Stomach (tissue), 19 donors: ENCODE data around the gene PBXIP1. TPM values are rescaled to one million over a fixed set of nuclear protein-coding genes. Genes with fewer than 3 reads are reported as not detected.

Source experiments
- DNase-seq, 2 donors: peaks; one replicate each; pipeline versions ENCODE4 v3.0.0 to v3.0.0-alpha.2; 2013 to 2019
- H3K27ac ChIP-seq, 5 donors: fragments of 200-600 bp in 4 of 5; sonication (generic) in 4 of 5; one replicate each; pipeline ENCODE4 v1.5.1; 2013 to 2019; ENCODE audit warnings: mild to moderate bottlenecking in 1 of 5, moderate library complexity in 1 of 5
- H3K27me3 ChIP-seq, 3 donors: fragments of 200-600 bp; sonication (generic); one replicate each; pipeline ENCODE4 v1.5.1; 2017 to 2019; ENCODE audit warnings: mixed run types in 1 of 3
- H3K36me3 ChIP-seq, 4 donors: fragments of 200-600 bp; sonication (generic); 1 replicate in 3 of 4; 2 replicates in 1 of 4; pipeline ENCODE4 v1.5.1; 2016 to 2019
- H3K4me1 ChIP-seq, 4 donors: fragments of 200-600 bp; sonication (generic); one replicate each; pipeline ENCODE4 v1.5.1; 2016 to 2019
- H3K4me3 ChIP-seq, 4 donors: fragments of 200-600 bp; sonication (generic) in 3 of 4; one replicate each; pipeline ENCODE4 v1.5.1; 2016 to 2019; ENCODE audit warnings: mild to moderate bottlenecking in 1 of 4
- H3K9me3 ChIP-seq, 4 donors: fragments of 200-600 bp; sonication (generic); one replicate each; pipeline ENCODE4 v1.5.1; 2016 to 2019
- EP300 ChIP-seq: sonication (generic); formaldehyde crosslinking; IDR thresholded peaks from one replicate; pipeline ENCODE4 v1.6.1; 2017; ENCODE audit warnings: antibody characterized with exemption
- POLR2A ChIP-seq, 4 donors: fragments of 450-650 bp; IDR thresholded peaks; one replicate each; pipeline ENCODE4 v1.6.1; 2016; ENCODE audit warnings: antibody characterized with exemption in 4 of 4, control low read depth in 2 of 4, mild to moderate bottlenecking in 1 of 4, moderate library complexity in 1 of 4
- POLR2AphosphoS5 ChIP-seq, 3 donors: sonication (generic); formaldehyde crosslinking; IDR thresholded peaks; one replicate each; pipeline ENCODE4 v1.6.1; 2016; ENCODE audit warnings: antibody characterized with exemption in 3 of 3
- WGBS, 5 donors: extraction: QIAGEN DNeasy Blood & Tissue Kit in 3 of 5; methylation state at CpG; one replicate each; pipeline versions ENCODE4 v1.1.5 to v1.1.7; 2013 to 2018; 5-methylcytosine and 5-hydroxymethylcytosine counted together
- intact Hi-C: fragments of 100-400 bp; cut with DNase I; formaldehyde crosslinking; loops from one replicate; pipeline ENCODE4 v1.15.1; 2023; ENCODE audit warnings: low total_unique reads
- long read RNA-seq, 10 donors: transcript quantifications; one replicate each; lab custom pipeline, GENCODE V29; 2026
- polyA plus RNA-seq, 3 donors: library from polyadenylated mRNA; stranded (reverse); fragments of 200-250 nt; gene quantifications; one replicate each; pipeline ENCODE4 v1.2.3, GENCODE V29; 2013
- total RNA-seq, 5 donors: library from RNA; depleted of rRNA; stranded (reverse); fragments of >200 nt; gene quantifications; one replicate each; pipeline versions ENCODE4 v1.1.0 to v1.2.3, GENCODE V29; 2014 to 2016
- TF ChIP-seq, protein P1 (sequence below), 7 experiments: fragments of 450-650 bp in 4 of 7; fragments of 200-600 bp in 3 of 7; sonication (generic) in 3 of 7; IDR thresholded peaks; one replicate each; pipeline ENCODE4 v1.5.1; 2016 to 2019; ENCODE audit warnings: antibody characterized with exemption in 7 of 7, control low read depth in 2 of 7, mild to moderate bottlenecking in 1 of 7
- donor health status: healthy with polysubstance abuse.
- donor health status: Bipolar disorder and iron deficiency.
- donor health status: healthy.

PBXIP1 gene, protein sequence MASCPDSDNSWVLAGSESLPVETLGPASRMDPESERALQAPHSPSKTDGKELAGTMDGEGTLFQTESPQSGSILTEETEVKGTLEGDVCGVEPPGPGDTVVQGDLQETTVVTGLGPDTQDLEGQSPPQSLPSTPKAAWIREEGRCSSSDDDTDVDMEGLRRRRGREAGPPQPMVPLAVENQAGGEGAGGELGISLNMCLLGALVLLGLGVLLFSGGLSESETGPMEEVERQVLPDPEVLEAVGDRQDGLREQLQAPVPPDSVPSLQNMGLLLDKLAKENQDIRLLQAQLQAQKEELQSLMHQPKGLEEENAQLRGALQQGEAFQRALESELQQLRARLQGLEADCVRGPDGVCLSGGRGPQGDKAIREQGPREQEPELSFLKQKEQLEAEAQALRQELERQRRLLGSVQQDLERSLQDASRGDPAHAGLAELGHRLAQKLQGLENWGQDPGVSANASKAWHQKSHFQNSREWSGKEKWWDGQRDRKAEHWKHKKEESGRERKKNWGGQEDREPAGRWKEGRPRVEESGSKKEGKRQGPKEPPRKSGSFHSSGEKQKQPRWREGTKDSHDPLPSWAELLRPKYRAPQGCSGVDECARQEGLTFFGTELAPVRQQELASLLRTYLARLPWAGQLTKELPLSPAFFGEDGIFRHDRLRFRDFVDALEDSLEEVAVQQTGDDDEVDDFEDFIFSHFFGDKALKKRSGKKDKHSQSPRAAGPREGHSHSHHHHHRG
- total RNA-seq (100 to 1,000 TPM in 1 of 5 donors, 10 to 100 TPM in 4; 66.5 to 123 (median 81.1) TPM), polyA plus RNA-seq (10 to 100 TPM; 19.7 to 59.0 (median 33.4) TPM)
- long read RNA-seq, donor 1 = 0 reads
- long read RNA-seq, donor 2, partial matches to known transcripts = 5 of 6 reads
- long read RNA-seq, donor 2, other reads (novel, unspliced or antisense) = 0 of 6 reads
- long read RNA-seq, donor 3, partial matches to known transcripts = 0 of 1 reads
- long read RNA-seq, donor 3, other reads (novel, unspliced or antisense) = 0 of 1 reads
- long read RNA-seq, donor 4 = 0 reads
- long read RNA-seq, donor 5, partial matches to known transcripts = 5 of 6 reads
- long read RNA-seq, donor 5, other reads (novel, unspliced or antisense) = 0 of 6 reads
- long read RNA-seq, donor 6 = 0 reads
- long read RNA-seq, donor 7 = 0 reads
- long read RNA-seq, donor 8, transcript PBXIP1-202 (11 exons, 3,212 nt) = major isoform, 5 of 5 reads
- long read RNA-seq, donor 8, partial matches to known transcripts = 0 of 5 reads
- long read RNA-seq, donor 8, other reads (novel, unspliced or antisense) = 0 of 5 reads
- long read RNA-seq, donor 9, partial matches to known transcripts = 0 of 2 reads
- long read RNA-seq, donor 9, other reads (novel, unspliced or antisense) = 0 of 2 reads
- long read RNA-seq, donor 10, partial matches to known transcripts = 0 of 1 reads
- long read RNA-seq, donor 10, other reads (novel, unspliced or antisense) = 0 of 1 reads

GRCh38 chr1:154955718-154956543 lies at the start of gene PBXIP1:
PBXIP1 (minus strand) TSS chr1:154956099; CDS start chr1:154953721, 2,378 bp downstream.
- peak in 2 of 3 donors; percentile 52 to 66 for TF ChIP-seq POLR2AphosphoS5 (IDR thresholded peaks at IDR 0.05)
- peak in 1 of 4 donors; percentile 17 for TF ChIP-seq POLR2A (IDR thresholded peaks at IDR 0.05)
- TF ChIP-seq, protein P1, sequence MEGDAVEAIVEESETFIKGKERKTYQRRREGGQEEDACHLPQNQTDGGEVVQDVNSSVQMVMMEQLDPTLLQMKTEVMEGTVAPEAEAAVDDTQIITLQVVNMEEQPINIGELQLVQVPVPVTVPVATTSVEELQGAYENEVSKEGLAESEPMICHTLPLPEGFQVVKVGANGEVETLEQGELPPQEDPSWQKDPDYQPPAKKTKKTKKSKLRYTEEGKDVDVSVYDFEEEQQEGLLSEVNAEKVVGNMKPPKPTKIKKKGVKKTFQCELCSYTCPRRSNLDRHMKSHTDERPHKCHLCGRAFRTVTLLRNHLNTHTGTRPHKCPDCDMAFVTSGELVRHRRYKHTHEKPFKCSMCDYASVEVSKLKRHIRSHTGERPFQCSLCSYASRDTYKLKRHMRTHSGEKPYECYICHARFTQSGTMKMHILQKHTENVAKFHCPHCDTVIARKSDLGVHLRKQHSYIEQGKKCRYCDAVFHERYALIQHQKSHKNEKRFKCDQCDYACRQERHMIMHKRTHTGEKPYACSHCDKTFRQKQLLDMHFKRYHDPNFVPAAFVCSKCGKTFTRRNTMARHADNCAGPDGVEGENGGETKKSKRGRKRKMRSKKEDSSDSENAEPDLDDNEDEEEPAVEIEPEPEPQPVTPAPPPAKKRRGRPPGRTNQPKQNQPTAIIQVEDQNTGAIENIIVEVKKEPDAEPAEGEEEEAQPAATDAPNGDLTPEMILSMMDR (IDR thresholded peaks at IDR 0.05) = no peak
- TF ChIP-seq EP300 = no peak
- Histone ChIP-seq H3K4me1 (peaks cover 62 to 97% (median 86%) of the 10 kb centered on the region in 4 donors), H3K9me3 (no peaks in the 10 kb centered on the region), H3K36me3 (peaks cover 13 to 31% (median 29%) of the 10 kb centered on the region in 4 donors), H3K27me3 (no peaks in the 10 kb centered on the region), H3K27ac (peak within 1 kb of the TSS; percentile 81 to 86 (median 85)), H3K4me3 (peak within 1 kb of the TSS; percentile 57 to 61 (median 59))
- peak; percentile 83 to 97 for DNase-seq
- intact Hi-C loops = no loop called here
- 0 to 1% (median 0%) methylated on average over 18 of the region's 18 CpGs for WGBS, 5 donors

DNA sequence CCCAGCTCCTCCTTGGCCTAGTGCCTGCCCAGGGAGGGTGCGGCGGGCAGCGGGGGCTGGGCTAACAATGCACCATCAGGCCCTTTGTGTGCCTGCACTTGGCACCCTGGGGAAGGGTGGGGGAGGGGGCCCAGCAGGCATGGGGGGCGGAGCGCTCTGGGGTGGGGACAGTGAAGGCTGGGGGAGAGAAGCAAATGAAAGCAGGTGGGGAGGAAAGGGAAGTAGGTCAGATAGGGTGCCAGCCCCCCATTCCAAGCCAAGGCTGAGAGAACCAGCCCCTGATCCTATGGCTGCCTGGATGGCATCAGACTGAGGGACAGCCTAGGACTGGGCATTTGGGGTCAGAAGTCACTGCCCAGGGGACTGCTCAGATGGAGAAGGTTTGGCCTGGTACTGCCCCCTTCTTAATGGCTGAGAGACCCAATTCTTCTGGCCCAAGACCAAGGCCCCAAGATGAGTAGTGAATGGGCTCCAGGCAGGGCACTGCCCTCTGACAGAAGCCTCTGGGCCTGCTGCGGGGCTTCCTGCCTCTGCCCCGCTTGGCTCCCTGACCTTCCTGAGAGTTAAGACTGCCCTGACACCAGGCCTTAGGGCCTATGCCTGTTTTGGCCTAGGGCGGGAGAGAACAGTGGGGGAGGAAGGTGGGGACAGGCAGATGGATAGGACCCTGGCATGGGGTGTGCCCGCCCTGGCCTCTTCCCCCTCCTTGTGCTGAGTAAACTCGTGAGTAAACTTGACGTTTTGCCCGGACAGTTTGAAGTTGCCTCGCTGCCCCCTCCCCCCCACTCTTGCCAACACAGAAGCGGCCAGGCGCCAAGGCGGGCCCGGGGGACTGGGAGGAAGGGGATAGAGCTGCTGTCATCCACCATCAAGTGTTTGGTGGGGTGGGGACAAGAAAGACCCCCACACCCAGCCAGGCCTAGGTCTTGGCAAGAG lies 49.4 kb upstream of the PBXIP1 start:
- intact Hi-C loops = no loop called here
- peaks cover 0 to 5% (median 0%) of the 10 kb centered on the region in 4 donors for H3K36me3 ChIP-seq
- H3K4me1 ChIP-seq = peaks cover 64 to 70% (median 66%) of the 10 kb centered on the region in 4 donors
- H3K9me3 ChIP-seq = no peaks in the 10 kb centered on the region
- 26 to 50% (median 29%) methylated on average over 15 to 17 of the region's 17 CpGs for WGBS, 5 donors
- peak; percentile 64 to 87 for DNase-seq
- H3K27me3 ChIP-seq = no peaks in the 10 kb centered on the region
- peak overlapping the region; percentile 96 to 100 (median 99) for H3K27ac ChIP-seq
- TF ChIP-seq POLR2AphosphoS5 (IDR thresholded peaks at IDR 0.05) = peak in 2 of 3 donors; percentile 46 to 47
- TF ChIP-seq, protein P1 (IDR thresholded peaks at IDR 0.05) = no peak
- peak in 1 of 4 donors; percentile 18 for TF ChIP-seq POLR2A (IDR thresholded peaks at IDR 0.05)
- TF ChIP-seq EP300 = no peak
- peak overlapping the region; percentile 78 to 90 (median 85) for H3K4me3 ChIP-seq
